Activated CD4-positive, alpha-beta T cell treated with anti-CD3 and anti-CD28 coated beads for 24 hours (primary cell): ENCODE measurements around the gene IGFBPL1.
"Not testable (repeated sequence)": the region's sequence is repeated elsewhere in the genome, so short reads cannot be mapped to it uniquely, and the experiment has no call there.

ENCODE experiments used
- DNase-seq, 2 donors: peaks; one replicate each; pipeline ENCODE4 v3.0.0-alpha.2; 2020; ENCODE audit warnings: low read depth in 2 of 2

The IGFBPL1 gene

DNA sequence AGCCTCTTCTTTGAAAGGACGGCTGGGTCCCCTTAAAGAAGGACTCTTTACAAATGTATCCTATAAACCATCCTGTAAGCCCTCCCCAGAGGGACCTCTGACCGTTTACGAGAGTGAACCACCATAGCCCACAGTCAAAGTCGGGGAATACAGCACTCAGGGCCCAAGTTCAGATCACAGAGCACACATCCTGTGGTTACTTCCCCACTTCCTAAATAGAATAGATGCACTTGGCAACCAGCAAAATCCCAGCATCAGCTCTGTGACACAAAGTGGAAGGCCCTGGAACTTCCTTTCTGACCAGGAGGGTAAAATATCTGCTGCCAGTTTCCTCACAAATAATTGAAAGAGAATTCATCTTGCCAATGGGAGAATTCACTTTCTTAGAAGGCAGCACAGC is 6.9 kb upstream of the IGFBPL1 start:
- no peak for DNase-seq

DNA sequence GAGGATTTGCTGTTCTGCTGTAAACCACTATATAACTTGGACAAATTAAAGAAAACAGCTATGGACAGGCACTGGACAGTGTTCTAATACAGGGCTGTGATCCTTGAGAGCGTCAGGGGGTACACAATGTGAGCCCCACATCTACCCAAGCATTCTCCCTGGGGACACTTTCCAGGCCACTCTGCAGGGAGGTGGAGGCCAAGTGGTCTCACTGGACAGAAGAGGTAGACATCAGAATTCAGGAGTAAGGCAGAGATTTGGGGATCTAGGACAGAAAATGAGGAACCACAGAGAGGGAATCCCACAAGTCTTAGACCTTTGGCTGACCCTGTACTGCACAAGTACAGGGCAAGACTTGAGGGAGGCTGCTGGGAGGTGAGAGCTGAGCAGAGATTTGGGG is 3.8 kb upstream of the IGFBPL1 start:
- DNase-seq: no peak

DNA sequence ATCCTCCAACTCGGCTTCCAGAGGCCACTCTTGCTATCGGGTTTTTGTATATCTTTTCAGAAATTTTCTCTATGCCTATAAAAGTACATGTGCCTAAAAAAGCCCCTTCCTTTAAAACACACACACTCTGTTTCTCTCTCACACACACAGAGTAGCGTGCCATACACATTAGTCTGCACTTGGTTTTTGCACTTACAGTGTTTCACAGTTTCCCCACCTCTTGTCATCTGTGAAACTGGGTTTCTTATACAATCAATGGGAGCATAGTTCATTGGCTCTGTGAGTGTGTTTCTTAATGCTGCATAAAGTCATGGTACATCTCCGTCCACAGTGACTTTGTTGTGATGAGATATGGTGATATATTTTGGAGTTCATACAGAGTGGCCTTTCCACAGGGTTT is 664 bp upstream of the IGFBPL1 start:
- no peak for DNase-seq

DNA sequence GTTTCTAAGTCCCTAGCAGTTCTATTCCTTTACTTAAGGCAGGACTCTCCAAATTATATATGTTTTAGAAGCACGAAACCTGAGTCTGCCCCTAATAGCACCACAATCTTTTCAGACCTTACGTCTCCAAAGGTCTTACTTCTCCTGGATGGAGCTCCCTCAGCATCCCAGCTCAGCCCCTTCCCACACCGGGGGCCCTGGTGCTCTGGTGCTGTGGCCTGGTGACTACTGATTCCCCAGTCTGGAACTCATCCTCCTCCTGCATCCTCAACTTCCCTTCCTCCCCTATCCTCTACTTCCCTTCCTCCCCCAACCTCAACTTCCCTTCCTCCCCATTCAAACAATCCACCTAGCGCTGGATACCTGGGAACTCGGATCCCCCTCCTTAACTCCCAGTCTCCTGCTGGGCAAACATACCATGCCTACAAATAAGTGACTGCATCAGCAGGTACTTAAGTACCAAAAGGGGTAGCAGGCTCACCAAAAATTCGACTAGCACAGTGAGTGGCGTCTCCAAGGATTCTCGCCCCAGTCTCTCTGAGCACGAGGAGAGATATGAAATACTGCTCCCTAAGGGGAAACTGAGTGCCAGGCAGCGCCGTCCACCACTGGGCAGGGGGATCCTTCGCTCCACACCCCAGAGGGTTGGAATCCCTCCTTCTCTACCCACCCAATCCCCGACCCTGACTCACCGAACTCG is 831 bp downstream of the IGFBPL1 start:
- no peak for DNase-seq

DNA sequence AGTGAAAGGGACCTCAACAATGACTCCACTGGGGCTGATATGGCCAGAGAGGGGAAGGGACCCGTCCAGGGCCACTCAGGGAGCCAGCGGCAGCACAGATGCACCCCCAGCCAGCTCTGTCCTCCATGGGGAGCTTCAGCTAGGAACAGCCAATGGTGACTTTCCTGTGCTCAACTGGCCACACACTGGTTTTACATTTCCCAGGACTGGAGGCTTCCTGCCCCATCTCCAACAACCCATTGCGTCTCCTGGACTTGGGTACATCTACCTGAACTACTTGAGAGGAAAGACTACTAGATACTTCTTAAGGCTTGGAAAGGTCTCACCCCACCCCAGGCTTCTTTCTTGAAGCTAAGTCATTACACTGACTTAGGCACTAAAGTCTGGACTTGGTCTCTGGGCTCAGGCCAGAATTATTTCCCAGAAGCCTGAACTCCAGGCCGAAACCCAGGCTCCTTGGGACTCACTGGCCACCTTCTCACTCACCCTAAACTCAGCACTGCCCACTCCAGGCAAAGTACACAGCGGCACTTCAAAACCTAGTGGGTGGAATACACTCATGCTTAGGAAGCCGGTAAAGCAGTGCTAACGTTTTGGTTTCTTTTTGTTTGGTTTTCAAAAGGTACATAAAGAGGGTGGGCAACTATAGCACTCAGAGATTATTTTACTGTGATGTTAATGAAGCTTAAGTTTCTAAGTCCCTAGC is 1.5 kb downstream of the IGFBPL1 start:
- no peak for DNase-seq

DNA sequence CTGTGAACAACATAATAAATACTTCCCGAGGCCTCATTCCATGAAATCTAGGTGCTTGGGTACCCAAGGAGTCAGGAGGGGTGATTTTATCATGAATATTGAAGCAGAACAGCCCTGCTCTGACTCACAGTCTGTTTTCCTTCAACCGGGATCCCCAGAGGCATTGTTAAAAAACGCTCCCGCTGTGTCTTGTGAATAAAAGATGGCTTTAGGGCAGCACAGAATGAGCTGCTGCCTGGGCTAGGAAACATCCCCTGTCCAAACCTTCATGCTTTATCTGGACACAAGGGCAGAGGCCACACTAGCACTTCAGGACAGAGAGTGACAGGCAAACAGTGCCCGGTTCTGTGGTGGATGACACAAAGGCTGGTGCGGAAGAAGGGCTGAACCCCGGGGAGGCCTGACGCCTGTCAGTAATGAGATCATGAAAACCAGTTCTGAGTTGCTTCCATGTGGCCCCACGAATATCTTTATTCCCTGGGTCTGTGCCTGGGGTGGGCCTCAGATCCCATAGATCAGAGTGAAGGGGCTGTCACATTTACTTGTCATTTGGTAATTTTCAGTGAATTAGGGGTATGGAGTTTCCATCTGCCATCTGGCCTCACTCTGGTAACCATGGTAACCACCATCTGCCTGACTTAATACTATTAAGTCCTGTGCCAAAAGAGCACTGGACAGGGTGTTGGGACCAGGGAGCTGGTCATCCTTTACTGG is 2.6 kb downstream of the IGFBPL1 start:
- DNase-seq: no peak

DNA sequence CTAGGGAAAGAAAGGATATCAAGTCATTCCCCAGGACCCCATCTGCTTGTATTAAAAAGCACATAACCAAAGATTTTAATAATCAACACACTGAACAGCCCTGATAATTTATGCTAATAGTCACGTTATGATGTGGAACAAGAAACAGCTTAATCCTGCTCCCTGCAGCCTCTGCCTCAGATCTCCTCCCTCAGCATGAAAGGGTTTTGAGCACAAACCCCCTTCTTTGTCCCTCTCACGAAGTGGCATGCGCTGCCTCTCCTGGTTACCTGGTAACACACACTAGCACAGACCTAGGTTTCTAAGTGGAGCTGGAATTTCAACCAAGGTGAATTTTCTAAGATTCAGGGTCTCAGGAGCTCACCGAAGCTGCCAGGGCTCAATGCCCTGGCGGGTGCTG is 5.1 kb downstream of the IGFBPL1 start:
- no peak for DNase-seq

DNA sequence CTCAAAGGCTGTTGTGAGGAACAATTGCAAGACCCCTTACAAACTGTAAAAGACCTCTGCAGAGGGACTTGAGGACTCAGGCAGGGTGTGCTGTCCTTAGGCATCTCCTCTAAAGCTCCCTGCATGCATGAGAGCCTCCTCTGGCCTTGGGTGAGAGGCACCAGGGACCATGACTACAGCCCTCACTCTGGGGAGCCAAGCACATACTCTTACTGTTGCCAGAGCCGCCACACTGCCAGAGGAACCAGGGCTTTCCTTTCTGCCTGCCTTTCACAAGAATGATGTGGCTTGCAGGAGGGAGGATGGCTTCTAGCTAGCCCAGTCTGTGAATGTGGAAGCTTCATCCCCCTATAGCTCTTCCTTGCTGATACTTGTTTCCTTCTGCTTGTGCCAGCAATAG is 5.9 kb downstream of the IGFBPL1 start:
- DNase-seq: no peak

DNA sequence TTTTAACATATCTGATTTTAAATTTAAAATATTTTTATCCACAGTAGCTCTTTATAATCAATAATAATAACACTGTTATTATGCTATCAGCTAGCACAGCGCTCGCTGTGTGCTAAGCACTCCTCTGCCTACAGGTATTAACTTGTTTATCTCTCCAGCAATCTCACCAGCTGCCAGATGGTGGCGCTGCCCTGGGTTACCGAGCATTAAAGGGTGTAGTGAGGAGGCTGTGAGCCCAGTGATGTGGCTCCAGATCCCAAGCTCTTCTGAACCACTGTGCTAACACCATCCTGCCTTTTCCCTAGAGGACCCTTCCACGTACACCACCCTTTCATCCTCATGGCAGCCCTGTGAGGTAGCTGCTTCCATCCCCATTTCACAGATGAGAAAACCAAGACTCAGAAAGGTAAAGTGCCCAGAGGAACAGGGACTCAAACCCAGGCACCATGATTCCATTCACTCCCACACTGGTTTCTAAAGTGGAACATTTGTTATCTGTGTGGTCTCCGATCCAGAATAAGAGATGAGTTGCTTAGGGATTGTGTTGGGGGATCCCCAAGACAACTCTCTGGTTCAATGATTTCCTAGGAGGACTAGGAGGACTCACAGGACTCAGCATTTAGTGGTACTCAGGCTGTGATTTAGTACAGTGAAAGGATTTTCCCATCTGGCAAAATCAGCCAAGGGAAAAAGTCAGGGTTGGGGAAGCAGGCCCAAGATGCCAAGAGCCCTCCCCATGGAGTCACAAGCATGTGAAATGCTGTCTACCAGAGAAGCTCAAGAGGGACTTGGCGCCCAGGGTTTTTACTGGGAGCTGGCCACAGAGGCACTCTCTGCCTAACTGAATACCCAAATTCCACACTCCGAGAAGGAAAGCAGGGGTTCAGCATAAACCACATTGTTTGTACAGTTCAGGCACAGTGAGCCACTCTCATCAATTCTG is 7.0 kb downstream of the IGFBPL1 start:
- peak in 1 of 2 donors; percentile 35 for DNase-seq

DNA sequence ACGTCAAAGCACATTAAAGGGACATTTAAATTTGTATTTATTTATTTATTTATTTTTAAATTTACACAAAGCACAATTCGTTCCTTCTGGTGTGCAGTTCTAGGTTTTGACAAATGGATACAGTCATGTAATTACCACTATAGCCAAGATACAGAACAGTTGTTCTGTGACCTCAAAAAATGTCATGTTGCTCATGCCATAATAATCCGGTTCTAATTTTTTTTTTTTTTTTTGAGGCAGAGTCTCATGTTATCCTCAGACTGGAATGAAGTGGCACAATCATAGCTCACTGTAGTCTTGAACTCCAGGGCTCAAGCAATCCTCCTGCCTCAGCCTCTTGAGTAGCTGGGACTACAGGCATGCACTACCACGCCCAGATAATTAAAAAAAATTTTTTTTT is 7.8 kb downstream of the IGFBPL1 start:
- no peak for DNase-seq

DNA sequence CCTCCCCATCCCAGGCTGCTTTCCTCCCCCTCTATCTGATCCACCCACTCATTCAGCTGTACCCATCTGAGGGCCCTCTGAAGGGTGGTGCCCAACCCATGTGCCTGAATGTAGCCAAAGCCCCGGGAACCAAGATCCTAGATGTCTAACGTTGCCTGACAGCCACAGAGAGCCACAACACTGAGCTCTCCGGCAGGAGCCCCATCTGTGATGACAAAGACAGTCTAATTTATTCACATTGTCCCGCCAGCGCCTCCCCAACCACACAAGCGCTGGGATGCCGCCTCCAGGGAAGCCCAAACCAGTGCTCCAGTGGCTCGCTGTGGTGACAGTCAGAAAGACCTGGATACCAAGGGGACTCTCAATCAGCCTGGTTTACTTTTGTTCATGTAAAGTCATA is 8.4 kb downstream of the IGFBPL1 start:
- no peak for DNase-seq

DNA sequence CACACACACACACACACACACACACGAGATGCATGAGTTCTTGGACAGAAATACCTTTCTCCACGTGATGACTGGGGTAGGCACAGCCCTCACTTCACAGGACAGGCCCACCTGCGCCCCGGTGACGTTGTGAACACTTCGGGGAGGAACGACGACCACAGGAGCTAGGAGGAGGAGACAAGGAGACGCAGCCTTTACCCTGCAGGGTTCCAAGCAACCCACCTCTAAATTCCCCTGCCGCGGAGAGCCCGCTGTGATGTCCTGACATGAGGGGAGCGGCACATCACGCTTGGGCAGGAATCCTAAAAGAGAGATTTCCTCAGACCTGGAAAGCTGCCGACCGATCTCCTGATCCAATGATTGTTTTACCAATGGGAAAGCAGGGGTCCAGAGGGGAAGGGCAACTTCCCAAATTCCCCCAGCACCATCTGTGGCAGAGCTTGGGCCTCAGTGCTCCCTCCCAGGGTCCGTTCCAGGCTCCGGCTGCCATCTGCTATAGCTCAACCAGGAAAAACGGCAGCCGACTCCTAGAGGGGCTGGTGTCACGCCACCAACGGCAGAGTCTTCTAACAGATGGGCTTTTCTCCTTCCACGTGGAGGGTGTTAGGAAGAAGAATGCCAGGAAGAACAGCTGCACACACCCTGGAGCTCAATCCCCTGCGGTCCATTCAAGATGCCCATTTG is 10.1 kb downstream of the IGFBPL1 start:
- no peak for DNase-seq

DNA sequence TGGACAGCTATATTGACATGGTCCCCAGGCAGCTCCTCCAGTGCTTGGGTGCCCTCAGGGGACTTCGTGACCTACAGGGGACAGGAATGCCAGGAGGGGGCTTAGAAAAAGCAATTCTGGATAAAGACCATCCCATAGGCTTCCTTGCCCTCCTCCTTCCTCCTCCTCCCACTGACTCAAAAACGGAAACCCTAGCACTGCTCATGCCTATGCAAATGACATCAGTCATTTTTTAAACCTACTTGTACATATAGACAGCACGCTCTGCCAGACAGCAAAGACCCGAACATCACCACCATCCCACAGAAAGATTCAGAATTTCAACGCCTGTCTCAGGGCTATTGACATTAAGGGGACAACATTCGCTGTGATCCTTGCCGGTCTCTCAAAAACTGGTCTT is 11.0 kb downstream of the IGFBPL1 start:
- DNase-seq: no peak

DNA sequence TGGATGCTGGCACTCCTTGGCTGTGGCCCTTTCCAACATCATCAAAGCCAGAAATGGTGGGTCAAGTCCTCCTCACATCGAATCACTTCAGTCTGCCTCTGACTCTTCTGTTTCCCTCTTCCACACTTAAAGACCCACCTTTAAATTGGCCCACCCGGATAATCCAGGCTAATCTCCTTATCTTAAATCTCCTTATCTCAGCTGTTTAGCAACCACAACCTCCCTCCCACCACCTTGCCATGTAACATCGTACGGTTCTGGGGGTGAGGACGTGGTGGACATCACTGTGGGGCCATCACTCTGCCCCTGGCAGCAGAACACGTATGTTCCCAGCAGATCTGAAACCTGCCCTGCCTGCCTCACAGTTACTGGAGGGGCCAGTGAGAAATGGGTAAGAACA is 11.5 kb downstream of the IGFBPL1 start:
- no peak for DNase-seq

DNA sequence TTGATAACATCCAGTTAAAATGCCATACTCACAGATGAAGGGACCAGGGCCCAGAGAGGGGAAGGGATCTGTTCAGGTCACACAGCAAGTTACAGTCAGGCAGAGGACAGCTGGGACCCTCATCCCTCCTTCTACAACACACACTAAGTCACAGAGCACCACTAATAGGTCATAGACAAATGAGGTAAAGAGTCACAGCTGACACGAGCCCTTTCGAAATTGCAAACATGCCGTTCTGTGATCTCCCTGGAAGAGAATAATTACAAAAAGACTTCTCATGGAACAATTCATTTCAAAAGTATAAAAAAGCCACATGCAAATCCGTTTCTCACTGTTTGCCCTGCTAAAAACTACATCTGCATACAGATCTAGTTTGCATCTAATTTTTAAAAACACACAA is 15.5 kb downstream of the IGFBPL1 start:
- no peak for DNase-seq

DNA sequence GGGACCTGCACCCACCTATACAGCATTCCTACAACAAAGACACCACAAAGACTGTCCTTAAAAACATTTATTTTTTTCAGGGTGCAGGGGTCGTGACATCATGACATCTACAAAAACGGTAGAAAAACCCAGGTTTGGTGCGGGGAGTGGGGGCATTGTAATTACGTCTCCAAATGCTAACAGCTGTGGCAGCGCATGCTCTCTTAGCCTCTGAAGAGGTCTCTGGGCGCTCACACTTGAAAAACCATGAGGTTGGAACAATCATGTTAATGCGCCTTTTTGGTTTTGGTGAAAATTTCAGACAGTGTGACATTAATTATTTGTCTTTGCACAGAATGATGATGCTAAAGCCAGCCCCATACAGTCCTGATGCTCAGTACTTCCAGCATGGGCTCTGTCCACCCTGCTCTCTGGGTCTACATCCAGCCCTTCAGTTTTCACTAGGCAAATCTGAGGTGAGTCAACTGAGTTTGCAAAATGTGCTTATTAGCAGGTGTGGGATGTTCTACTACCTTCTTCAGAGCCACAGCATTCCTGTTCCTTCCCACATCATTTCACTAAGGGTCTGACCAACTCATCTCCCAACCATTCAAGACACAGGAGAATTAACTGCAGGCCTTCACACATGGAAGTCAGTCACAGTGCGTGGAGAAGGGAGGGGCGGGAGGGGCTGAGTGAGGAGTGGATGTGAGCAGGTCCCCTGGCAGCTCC is 17.6 kb downstream of the IGFBPL1 start:
- no peak for DNase-seq

DNA sequence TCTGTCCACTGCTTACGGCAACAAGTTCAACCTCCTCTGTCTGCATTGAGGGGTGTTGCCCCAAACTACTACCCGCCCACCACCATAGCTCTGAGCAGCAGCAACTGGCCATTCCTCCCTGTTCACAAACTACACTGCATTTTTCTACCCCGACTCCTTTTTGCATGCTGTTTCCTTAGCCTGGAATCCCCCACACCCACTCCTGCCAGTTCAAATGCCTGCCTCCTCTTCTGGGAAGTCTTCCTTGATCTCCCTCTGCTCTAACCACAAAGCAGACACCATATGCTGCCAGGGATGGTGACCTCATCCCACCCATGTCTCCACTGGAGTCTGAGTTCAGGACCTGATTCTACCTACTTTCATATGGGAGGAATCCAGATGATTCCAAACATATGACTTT is 18.5 kb downstream of the IGFBPL1 start:
- DNase-seq: no peak

DNA sequence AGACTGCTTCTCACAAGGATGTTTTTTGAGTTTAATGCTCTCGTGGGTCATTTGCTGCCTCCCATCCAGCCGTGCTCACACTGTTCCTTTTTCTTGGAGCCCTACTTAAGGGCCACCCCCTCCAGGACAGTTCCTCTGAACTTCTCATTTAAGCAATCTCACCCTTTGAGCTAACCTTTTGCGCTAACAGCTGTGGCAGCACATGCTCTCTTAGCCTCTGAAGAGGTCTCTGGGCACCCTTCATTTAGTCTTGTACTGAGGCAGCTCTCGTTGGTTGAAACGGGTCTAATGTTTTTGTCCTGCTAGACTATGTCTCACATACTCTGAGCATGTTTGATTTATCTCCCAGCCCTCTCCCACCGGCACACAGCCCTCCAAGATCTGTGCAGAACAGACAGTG is 19.9 kb downstream of the IGFBPL1 start:
- no peak for DNase-seq

DNA sequence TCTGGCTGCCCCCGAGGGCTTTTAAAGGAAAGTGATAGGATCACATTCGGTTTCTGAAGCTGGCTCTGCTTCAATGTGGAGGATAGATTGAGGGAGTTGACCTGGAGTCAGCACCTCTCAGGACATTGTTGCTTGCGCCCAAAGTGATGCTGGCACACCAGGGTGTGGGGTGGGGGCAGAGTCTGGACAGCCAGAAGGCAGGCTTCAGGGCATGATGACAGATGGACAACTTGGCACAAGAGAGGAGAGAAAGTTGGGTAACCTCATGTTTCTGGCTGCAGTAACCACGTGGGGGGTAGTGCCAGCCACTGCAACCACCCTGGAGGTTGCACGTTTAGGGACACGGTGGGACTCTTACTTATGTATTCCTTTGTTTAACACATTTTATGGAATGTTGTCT is 22.3 kb downstream of the IGFBPL1 start:
- DNase-seq: no peak

DNA sequence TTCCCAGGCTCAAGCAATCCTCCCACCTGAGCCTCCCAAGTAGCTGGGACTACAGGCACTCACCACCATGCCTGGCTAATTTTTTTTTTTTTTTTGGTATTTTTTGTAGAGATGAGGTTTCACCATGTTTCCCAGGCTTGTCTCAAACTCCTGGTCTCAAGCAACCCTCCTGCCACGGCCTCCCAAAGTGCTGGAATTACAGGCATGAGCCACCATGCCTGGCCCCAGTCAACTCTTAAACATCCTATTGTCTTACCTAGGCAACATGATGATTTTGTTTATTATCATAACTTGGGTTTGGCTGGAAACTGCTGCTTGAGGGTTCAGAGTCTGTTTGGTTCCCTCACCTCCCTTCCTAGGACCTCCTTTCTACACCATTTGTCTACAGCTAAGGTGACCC is 25.1 kb downstream of the IGFBPL1 start:
- DNase-seq: not testable (repeated sequence)

DNA sequence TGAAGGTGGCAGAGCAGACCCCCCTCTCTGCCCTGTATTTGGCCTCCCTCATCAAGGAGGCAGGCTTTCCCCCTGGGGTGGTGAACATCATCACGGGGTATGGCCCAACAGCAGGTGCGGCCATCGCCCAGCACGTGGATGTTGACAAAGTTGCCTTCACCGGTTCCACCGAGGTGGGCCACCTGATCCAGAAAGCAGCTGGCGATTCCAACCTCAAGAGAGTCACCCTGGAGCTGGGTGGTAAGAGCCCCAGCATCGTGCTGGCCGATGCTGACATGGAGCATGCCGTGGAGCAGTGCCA is 27.9 kb downstream of the IGFBPL1 start:
- DNase-seq: no peak
